Neural cell (in vitro differentiated cells): ENCODE data around the gene SPARC. TPM values are rescaled to one million over a fixed set of nuclear protein-coding genes. Genes with fewer than 3 reads are reported as not detected.

ENCODE experiments used
- H2AFZ ChIP-seq: fragments of 200-600, 300-800 bp; sonication (generic), shearing (Covaris generic); 2 replicates; pipeline ENCODE4 v1.6.0; 2014; ENCODE audit warnings: low read depth, mild to moderate bottlenecking, antibody characterized with exemption, low read length, moderate library complexity
- H3F3A ChIP-seq: fragments of 200-600 bp; shearing (Covaris generic); 2 replicates; pipeline ENCODE4 v1.6.1; 2016; ENCODE audit warnings: mild to moderate bottlenecking, moderate library complexity, mixed read lengths, antibody characterized with exemption, low read length; ENCODE audit not compliant: insufficient read depth, poor library complexity, severe bottlenecking
- H3K27ac ChIP-seq: fragments of 200-600, 300-800 bp; sonication (generic), shearing (Covaris generic); 2 replicates; pipeline ENCODE4 v1.5.1; 2014; ENCODE audit warnings: mild to moderate bottlenecking, low read length, moderate library complexity
- H3K27me3 ChIP-seq: fragments of 300-800, 200-600 bp; sonication (generic), shearing (Covaris generic); 2 replicates; pipeline ENCODE4 v1.6.0; 2014; ENCODE audit warnings: mild to moderate bottlenecking, low read depth, low read length, moderate library complexity; ENCODE audit not compliant: insufficient read depth
- H3K36me3 ChIP-seq: fragments of 300-800, 200-600 bp; sonication (generic), shearing (Covaris generic); 2 replicates; pipeline ENCODE4 v1.5.1; 2014; ENCODE audit warnings: mild to moderate bottlenecking, antibody characterized with exemption, low read length, moderate library complexity; ENCODE audit not compliant: insufficient read depth
- H3K4me2 ChIP-seq: fragments of 300-800, 200-600 bp; sonication (generic), shearing (Covaris generic); 2 replicates; pipeline ENCODE4 v1.6.0; 2014; ENCODE audit warnings: mild to moderate bottlenecking, low read length
- H3K4me3 ChIP-seq: fragments of 300-800, 200-600 bp; sonication (generic), shearing (Covaris generic); 2 replicates; pipeline ENCODE4 v1.5.1; 2014; ENCODE audit warnings: mild to moderate bottlenecking, low read length, moderate library complexity
- H3K79me2 ChIP-seq: fragments of 200-600 bp; shearing (Covaris generic); replicated peaks from 2 replicates; pipeline ENCODE4 v1.6.0; 2014; ENCODE audit warnings: mild to moderate bottlenecking, low read length, moderate library complexity; ENCODE audit not compliant: insufficient read depth
- H3K9ac ChIP-seq: fragments of 300-800, 200-600 bp; sonication (generic), shearing (Covaris generic); 2 replicates; pipeline ENCODE4 v1.6.1; 2016; ENCODE audit warnings: mild to moderate bottlenecking, low read length, mixed read lengths
- H3K9me2 ChIP-seq: fragments of 200-600 bp; shearing (Covaris generic); 2 replicates; pipeline ENCODE4 v1.6.1; 2016; ENCODE audit warnings: mild to moderate bottlenecking, low read length, mixed read lengths; ENCODE audit not compliant: insufficient read depth
- H3K9me3 ChIP-seq: fragments of 200-600, 300-800 bp; sonication (generic), shearing (Covaris generic); 2 replicates; pipeline ENCODE4 v1.6.1; 2016; ENCODE audit warnings: mild to moderate bottlenecking, mixed run types, low read length, moderate library complexity, mixed read lengths
- H4K20me1 ChIP-seq: fragments of 200-600 bp; shearing (Covaris generic); 2 replicates; pipeline ENCODE4 v1.6.1; 2016; ENCODE audit warnings: mild to moderate bottlenecking, mixed run types; ENCODE audit not compliant: insufficient read depth
- CTCF ChIP-seq: fragments of 450-650 bp; IDR thresholded peaks from 2 replicates; pipeline ENCODE4 v1.5.1; 2014; ENCODE audit warnings: antibody characterized with exemption, mild to moderate bottlenecking, moderate library complexity; ENCODE audit not compliant: poor library complexity, severe bottlenecking
- EP300 ChIP-seq: fragments of 450-650 bp; conservative IDR thresholded peaks from 2 replicates; pipeline ENCODE4 v1.6.1; 2014; ENCODE audit warnings: antibody characterized with exemption, mild to moderate bottlenecking, moderate library complexity; ENCODE audit not compliant: poor library complexity, severe bottlenecking
- EZH2 ChIP-seq: fragments of 200-600, 300-800 bp; shearing (Covaris generic), sonication (generic); IDR thresholded peaks from 2 replicates; pipeline ENCODE4 v1.6.1; 2014; ENCODE audit warnings: antibody characterized with exemption, low read length, borderline replicate concordance, mild to moderate bottlenecking; ENCODE audit not compliant: insufficient read depth, poor library complexity, severe bottlenecking
- MXI1 ChIP-seq: fragments of 450-650 bp; conservative IDR thresholded peaks from 2 replicates; pipeline ENCODE4 v1.6.1; 2014; ENCODE audit warnings: antibody characterized with exemption, mild to moderate bottlenecking; ENCODE audit not compliant: poor library complexity, severe bottlenecking
- POLR2AphosphoS5 ChIP-seq: IDR thresholded peaks from 2 replicates; pipeline ENCODE4 v1.6.1; 2012
- RAD21 ChIP-seq: fragments of 450-650 bp; conservative IDR thresholded peaks from 2 replicates; pipeline ENCODE4 v1.6.1; 2014; ENCODE audit warnings: antibody characterized with exemption, mild to moderate bottlenecking, moderate library complexity
- REST ChIP-seq: IDR thresholded peaks from 2 replicates; pipeline ENCODE4 v1.6.1; 2012; ENCODE audit warnings: borderline replicate concordance
- SMC3 ChIP-seq: fragments of 450-650 bp; conservative IDR thresholded peaks from 2 replicates; pipeline ENCODE4 v1.6.1; 2014; ENCODE audit warnings: antibody characterized with exemption, mild to moderate bottlenecking, moderate library complexity; ENCODE audit not compliant: poor library complexity
- TAF1 ChIP-seq: IDR thresholded peaks from 2 replicates; pipeline ENCODE4 v1.6.1; 2012; ENCODE audit warnings: low read depth
- polyA plus RNA-seq: library from polyadenylated mRNA; depleted of rRNA; stranded (reverse); fragments of >200 nt; gene quantifications from 2 replicates; pipeline ENCODE4 v1.2.3, GENCODE V29; 2014

Gene SPARC
- polyA plus RNA-seq, 1 donor from 2014 or later = 15.3 TPM

DNA sequence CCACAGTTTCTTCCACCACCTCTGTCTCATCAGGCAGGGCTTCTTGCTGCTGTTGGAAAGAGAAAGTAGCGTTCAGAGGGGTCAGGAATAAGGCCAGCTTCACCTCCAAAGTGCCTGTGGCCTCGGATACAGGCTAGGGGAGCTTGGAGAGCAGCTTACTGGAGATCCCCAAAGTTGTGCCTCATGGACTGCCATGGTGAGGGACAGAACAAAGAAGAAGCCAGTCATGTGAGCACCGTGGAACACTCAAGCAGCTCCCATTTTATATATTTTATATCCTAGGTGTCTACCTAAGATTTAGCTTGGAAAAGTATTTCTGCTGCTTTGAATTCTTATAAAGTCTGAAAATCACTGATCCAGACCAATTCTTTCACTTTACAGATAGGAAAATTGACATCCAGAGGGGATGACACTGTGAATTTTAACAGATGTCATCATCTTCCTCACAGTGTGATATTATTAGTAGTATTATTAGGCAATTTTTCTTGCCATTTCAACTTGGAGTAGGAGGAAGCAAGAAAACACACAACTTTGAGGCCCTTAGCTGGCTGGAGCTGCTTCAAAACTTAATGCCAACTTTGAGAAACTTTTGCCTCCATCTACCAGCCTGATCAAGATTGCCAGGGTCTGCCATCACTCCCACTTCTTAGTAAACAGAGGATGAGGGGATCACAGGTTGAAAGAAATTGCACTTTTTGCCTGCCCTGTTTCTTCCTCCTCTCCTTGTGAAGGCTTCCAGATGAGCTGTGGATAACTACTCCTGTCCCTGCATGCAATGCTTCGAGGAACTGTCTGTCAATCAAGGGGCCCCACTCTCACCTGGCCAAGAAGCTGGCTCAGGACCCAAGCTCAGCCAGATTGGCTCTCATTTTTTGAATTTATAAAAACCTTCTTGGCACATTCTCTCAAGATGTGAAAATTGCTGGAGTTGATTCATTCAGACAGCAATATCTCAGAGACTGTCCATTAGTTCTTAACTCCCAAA, 11.8 kb downstream of the SPARC start:
- no peak overlapping the region for H2AFZ ChIP-seq
- H3K27me3 ChIP-seq = no peaks in the 10 kb centered on the region
- H3K27ac ChIP-seq = no peak overlapping the region
- H3K4me2 ChIP-seq = no peak overlapping the region
- H3K4me3 ChIP-seq = no peak overlapping the region
- H3F3A ChIP-seq = no peaks in the 10 kb centered on the region
- H3K9me3 ChIP-seq = no peaks in the 10 kb centered on the region
- no peaks in the 10 kb centered on the region for H4K20me1 ChIP-seq
- H3K9ac ChIP-seq = no peak overlapping the region
- no peak for TF ChIP-seq RAD21
- TF ChIP-seq CTCF = no peak
- no peak for TF ChIP-seq SMC3
- H3K9me2 ChIP-seq = no peaks in the 10 kb centered on the region
- no peaks in the 10 kb centered on the region for H3K79me2 ChIP-seq
- H3K36me3 ChIP-seq = no peaks in the 10 kb centered on the region

- Histone ChIP-seq H3K36me3 (no peaks in the 10 kb centered on the region), H3K4me3 (no peak overlapping the region), H3K27me3 (no peaks in the 10 kb centered on the region), H3F3A (no peaks in the 10 kb centered on the region), H3K9me2 (no peaks in the 10 kb centered on the region), H3K9me3 (no peaks in the 10 kb centered on the region), H3K27ac (no peak overlapping the region), H3K79me2 (no peaks in the 10 kb centered on the region), H4K20me1 (no peaks in the 10 kb centered on the region), H3K9ac (no peak overlapping the region), H3K4me2 (no peak overlapping the region), H2AFZ (no peak overlapping the region)
- TF ChIP-seq TAF1 (no peak), EP300 (no peak), RAD21 (no peak), CTCF (no peak), SMC3 (no peak), EZH2 (no peak), REST (no peak), MXI1 (no peak), POLR2AphosphoS5 (no peak)
These were observed 13.3 kb downstream of the SPARC start for GRCh38 chr5:151673421-151673820.
